Astrocyte of the spinal cord (primary cell): Measurements from ENCODE around the gene HIGD1B.

ENCODE experiments used
- DNase-seq: peaks from one replicate; pipeline ENCODE4 v3.0.0; 2011; ENCODE audit warnings: low read depth, low spot score
- H3K4me3 ChIP-seq: 2 replicates; pipeline ENCODE4 v1.5.1; 2011; ENCODE audit warnings: low read depth, mild to moderate bottlenecking, low read length, moderate library complexity
- in situ Hi-C: cut with HindIII; loops from 2 replicates; pipeline ENCODE4 v1.10.0; 2017; ENCODE audit warnings: low sequenced_read_pairs
- TF ChIP-seq, protein P1 (sequence below): IDR thresholded peaks from 2 replicates; pipeline ENCODE4 v1.5.1; 2012; ENCODE audit warnings: low read depth, mild to moderate bottlenecking, low read length, inconsistent platforms

Gene HIGD1B

DNA sequence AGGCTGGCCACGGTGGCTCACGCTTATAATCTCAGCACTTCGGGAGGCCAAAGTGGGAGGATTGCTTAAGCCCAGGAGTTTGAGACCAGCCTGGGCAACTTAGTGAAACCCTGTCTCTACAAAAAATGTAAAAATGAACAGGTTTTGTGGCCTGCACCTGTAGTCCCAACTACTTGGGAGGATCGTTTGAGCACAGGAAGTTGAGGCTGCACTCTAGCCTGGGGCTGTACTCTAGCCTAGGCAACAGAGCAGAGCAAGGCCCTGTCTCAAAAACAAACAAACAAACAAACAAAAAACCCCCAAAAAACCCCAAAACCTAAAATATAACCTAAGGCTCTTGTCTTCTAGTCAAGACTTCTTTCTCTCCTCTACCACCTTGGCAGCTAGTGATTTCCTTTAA lies 7.4 kb upstream of the HIGD1B start:
- H3K4me3 ChIP-seq, result no peak overlapping the region
- no peak for DNase-seq
- TF ChIP-seq, protein P1, sequence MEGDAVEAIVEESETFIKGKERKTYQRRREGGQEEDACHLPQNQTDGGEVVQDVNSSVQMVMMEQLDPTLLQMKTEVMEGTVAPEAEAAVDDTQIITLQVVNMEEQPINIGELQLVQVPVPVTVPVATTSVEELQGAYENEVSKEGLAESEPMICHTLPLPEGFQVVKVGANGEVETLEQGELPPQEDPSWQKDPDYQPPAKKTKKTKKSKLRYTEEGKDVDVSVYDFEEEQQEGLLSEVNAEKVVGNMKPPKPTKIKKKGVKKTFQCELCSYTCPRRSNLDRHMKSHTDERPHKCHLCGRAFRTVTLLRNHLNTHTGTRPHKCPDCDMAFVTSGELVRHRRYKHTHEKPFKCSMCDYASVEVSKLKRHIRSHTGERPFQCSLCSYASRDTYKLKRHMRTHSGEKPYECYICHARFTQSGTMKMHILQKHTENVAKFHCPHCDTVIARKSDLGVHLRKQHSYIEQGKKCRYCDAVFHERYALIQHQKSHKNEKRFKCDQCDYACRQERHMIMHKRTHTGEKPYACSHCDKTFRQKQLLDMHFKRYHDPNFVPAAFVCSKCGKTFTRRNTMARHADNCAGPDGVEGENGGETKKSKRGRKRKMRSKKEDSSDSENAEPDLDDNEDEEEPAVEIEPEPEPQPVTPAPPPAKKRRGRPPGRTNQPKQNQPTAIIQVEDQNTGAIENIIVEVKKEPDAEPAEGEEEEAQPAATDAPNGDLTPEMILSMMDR, result no peak
- in situ Hi-C loops, result no loop called here

- in situ Hi-C loops, result no loop called here
- DNase-seq, result no peak
- H3K4me3 ChIP-seq, result no peak overlapping the region
- TF ChIP-seq, protein P1, result no peak
Measured at GRCh38 chr17:44840936-44841335, 6.7 kb upstream of the HIGD1B start.

DNA sequence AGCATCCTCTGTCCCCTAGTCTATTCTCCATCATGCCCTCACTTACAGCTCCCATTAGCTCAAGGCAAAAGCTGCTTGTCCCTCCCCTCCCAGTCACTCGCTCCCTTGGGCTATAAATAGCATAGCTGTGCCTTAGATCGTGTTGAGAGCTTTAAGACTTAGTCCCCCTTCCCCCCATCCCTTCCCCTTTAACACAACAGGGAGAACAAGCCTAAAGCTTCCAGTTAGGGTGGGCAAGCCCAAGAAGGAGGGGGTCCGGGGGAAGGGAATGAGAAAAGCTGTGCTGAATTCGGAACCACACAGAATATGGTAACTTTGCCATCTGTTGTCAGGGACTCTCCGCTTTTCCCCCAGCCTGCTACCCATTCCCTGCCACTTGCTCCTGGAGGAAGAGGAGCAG lies 4.9 kb upstream of the HIGD1B start:
- TF ChIP-seq, protein P1, result no peak
- no peak overlapping the region for H3K4me3 ChIP-seq
- in situ Hi-C loops, result no loop called here
- DNase-seq, result no peak

DNA sequence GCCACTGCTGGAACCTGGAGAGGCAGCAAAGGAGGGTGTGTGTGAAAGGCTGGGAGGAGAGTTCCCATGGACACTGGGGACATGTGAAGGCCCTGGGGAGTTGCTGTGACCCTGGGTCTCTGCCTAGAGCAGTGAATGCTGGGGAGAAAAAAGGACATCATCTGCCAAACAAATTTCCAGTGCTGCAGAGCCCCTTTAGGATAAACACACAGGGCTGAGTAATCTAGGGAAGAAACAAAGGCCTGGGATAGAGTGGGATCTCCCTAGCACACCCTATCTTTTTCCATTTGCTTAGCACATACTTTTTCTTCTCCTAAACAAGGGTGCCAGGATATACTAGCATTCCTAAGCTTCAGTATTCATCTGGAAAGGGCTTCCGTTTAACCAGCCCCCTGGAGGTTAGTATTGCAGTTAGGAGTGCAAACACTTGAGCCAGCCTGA lies 3.3 kb upstream of the HIGD1B start:
- no peak for DNase-seq
- in situ Hi-C loops, result no loop called here
- no peak overlapping the region for H3K4me3 ChIP-seq
- TF ChIP-seq, protein P1, result no peak

GRCh38 chr17:44846206-44846605 lies 1.5 kb upstream of the HIGD1B start:
- TF ChIP-seq, protein P1, result no peak
- no peak for DNase-seq
- no peak overlapping the region for H3K4me3 ChIP-seq
- in situ Hi-C loops, result no loop called here

DNA sequence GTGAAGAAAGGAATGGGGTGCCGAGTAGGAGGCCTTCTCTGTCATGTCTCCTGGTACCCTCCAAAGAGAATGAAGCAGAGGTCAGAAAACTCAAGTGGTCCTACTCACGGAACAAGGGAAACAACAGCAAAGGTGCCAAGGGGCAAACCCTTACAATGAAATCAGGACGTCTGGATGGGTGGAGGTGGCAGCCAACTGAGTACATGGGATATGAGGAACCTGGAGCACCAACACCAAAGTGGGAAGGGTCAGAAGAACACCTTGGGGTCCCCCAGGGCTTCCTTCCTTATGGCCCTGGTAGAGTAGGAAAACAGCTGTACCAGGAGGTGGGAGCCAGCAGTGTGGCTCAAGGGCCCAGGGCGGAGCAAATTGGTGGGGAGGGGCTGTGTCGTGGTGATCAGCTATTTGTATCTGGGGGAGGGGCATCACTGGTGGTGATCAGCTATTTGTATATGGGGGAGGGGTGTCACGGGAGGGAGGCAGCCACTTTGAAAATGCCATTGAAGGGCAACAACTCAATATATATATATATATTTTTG lies 643 bp downstream of the HIGD1B start:
- no peak for DNase-seq
- H3K4me3 ChIP-seq, result no peak overlapping the region
- TF ChIP-seq, protein P1, result no peak
- in situ Hi-C loops, result no loop called here
